Lower lobe of right lung (tissue), 2 donors: ENCODE results near the gene MED8. TPM values are rescaled to one million over a fixed set of nuclear protein-coding genes. Genes with fewer than 3 reads are reported as not detected.

Experiments used
- ATAC-seq, 2 donors: fragments of 200-7000 bp; cut with Tn5 transposase; one replicate each; pipeline ENCODE4 v1.9.1; 2020 to 2022; ENCODE audit warnings: mild to moderate bottlenecking in 2 of 2, moderate library complexity in 2 of 2
- DNase-seq: peaks from one replicate; pipeline ENCODE4 v3.0.0-alpha.2; 2020
- H3K27ac ChIP-seq: fragments of 200-600 bp; one replicate; pipeline ENCODE4 v1.8.0; 2022
- H3K27me3 ChIP-seq: fragments of 200-600 bp; one replicate; pipeline ENCODE4 v1.8.0; 2022; ENCODE audit warnings: low read depth
- H3K36me3 ChIP-seq: fragments of 200-600 bp; one replicate; pipeline ENCODE4 v1.8.0; 2022; ENCODE audit warnings: mild to moderate bottlenecking
- H3K4me1 ChIP-seq: fragments of 200-600 bp; one replicate; pipeline ENCODE4 v1.8.0; 2022
- H3K4me3 ChIP-seq: fragments of 200-600 bp; one replicate; pipeline ENCODE4 v1.8.0; 2022; ENCODE audit warnings: mild to moderate bottlenecking
- H3K9me3 ChIP-seq: fragments of 200-600 bp; one replicate; pipeline ENCODE4 v1.8.0; 2022
- intact Hi-C: fragments of 100-400 bp; cut with DNase I; formaldehyde crosslinking; loops from one replicate; pipeline ENCODE4 v1.11.0; 2022
- total RNA-seq: library from RNA; stranded (reverse); fragmentation: NEBNext Ultra II Directional; extraction: Animal tissue kit (Norgen Biotek cat#: 25700); gene quantifications from one replicate; pipeline ENCODE4 v1.2.1, GENCODE V29; 2021
- TF ChIP-seq, protein P1 (sequence below): fragments of 200-600 bp; IDR thresholded peaks from one replicate; pipeline ENCODE4 v1.8.0; 2022; ENCODE audit warnings: antibody characterized with exemption, mild to moderate bottlenecking
- donor health status: DM: no; HTN: yes; CAD: no; lungs with severe emphysema.

MED8 gene
- total RNA-seq, 1 donor from 2014 or later = 35.4 TPM

DNA sequence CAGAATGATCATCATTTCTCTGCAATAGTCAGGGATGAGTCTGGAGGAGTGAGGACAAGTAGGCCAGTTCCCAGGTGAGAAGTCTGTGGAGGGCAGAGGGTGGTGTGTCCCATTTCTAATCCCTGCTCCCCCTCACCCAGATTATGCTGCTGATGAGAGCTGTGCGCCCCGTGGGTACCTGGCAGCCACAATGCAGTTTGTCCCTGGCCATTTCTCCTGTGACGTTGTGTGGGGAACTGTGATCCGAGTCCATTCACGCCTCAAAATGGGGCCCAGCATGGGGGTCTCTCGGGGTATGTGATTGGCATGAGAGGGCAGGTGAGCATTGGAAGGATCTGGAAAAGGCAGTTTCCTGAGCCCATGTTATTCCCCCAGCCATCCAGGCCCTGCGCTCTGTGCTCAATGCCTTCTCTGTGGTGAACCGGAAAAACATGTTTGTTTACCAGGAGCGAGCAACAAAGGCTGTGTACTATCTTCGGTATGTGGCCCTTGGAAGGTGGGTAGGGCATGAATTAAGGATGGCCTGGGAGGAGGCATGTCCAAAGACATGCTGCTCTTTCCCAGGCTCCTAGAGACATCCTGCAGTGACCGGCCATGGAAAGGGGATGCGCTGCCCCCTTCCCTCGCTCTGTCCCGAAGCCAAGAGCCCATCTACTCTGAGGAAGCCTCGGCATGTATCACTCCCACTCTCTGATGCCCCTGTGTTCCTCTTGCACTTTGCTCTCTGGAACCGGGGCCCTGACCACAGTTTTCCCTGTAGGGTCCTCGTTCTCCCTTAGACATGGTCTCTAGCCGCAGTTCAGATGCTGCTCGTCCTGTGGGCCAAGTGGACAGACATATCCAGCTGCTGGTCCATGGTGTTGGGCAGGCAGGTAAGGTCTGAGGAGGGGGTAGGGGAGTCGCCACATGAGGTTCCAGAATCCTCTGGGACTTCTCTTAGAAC, 47.7 kb upstream of the MED8 start:
- Histone ChIP-seq H3K27ac (no peak overlapping the region), H3K9me3 (no peaks in the 10 kb centered on the region), H3K4me3 (no peak overlapping the region), H3K4me1 (peaks cover 17% of the 10 kb centered on the region), H3K27me3 (no peaks in the 10 kb centered on the region), H3K36me3 (peaks cover 97% of the 10 kb centered on the region)
- TF ChIP-seq, protein P1, sequence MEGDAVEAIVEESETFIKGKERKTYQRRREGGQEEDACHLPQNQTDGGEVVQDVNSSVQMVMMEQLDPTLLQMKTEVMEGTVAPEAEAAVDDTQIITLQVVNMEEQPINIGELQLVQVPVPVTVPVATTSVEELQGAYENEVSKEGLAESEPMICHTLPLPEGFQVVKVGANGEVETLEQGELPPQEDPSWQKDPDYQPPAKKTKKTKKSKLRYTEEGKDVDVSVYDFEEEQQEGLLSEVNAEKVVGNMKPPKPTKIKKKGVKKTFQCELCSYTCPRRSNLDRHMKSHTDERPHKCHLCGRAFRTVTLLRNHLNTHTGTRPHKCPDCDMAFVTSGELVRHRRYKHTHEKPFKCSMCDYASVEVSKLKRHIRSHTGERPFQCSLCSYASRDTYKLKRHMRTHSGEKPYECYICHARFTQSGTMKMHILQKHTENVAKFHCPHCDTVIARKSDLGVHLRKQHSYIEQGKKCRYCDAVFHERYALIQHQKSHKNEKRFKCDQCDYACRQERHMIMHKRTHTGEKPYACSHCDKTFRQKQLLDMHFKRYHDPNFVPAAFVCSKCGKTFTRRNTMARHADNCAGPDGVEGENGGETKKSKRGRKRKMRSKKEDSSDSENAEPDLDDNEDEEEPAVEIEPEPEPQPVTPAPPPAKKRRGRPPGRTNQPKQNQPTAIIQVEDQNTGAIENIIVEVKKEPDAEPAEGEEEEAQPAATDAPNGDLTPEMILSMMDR = no peak
- intact Hi-C loops = no loop called here
- ATAC-seq (no peak), DNase-seq (no peak)

DNA sequence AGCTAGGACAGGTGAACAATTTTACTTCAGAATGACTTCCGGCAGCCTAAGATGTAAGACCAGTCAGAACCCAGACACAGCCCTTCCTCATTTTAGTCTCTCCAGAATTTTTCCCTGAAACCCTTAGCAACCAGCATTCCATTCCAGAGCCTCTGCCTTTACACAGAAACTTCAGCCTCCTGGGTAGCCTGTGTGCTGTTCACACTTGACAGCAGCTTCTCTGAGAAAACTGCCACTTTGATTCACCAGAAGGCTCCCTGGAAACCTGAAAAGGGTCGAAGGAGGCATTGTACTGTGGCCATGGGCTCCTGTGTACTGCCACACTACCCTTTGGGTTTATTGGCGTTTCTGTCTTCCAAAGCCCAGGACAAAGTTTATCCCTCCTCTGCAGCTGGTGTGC, 46.8 kb upstream of the MED8 start:
- Histone ChIP-seq H3K27me3 (no peaks in the 10 kb centered on the region), H3K4me3 (no peak overlapping the region), H3K27ac (peak overlapping the region; percentile 13), H3K9me3 (no peaks in the 10 kb centered on the region), H3K36me3 (peaks cover 97% of the 10 kb centered on the region), H3K4me1 (peaks cover 17% of the 10 kb centered on the region)
- ATAC-seq (no peak), DNase-seq (no peak)
- intact Hi-C loops = no loop called here
- TF ChIP-seq, protein P1 = no peak

DNA sequence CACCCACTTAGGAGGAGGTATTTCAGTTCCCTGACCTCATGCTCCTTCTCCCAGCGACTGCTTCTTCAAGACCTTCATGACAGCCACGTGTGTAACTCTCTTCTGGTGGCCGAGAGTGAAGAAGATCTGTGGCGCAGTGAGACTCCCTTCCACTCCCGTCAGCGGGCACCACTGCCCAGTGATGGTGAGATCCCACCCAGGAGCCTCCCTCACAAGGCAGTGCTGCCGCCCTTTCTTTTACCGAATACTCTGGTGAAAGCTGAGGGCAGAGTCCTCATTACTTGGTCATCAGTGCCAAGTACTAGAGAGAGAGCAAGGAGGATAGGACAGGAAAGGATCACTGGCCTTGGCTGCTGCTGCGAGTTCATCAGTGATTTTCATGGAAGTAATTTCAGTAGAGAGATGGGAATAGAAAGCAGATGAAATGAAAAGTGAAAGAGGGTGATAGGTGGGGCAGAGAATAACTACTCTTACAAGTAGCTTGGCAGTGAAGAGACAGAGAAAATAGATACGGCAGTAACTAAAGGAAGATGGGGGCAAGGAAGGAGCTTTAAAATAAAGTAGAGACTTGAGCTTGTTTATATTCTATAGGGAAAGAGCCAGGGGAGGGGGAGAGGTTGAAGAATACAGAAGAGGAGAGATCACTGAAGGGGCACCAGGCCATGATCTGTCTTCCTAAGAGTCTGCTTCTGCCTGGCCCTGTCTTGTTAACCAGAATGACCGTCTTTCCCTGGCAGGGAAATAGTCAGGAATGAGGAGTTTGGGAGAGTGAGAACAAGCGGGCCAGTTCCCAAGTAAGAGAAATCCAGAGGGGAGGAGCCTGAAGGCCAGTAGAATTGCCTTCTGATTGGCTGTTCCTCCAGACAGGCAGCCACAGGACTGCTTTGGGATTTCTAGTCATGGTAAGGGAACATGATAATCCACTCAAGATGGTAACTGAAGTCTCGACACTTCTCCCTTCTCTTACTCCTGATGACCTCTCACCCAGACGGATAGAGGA, 45.8 kb upstream of the MED8 start:
- DNase-seq (no peak), ATAC-seq (peak; percentile 44 to 49)
- no peaks in the 10 kb centered on the region for H3K9me3 ChIP-seq
- intact Hi-C loops = no loop called here
- H3K27ac ChIP-seq = peak overlapping the region; percentile 31
- no peak overlapping the region for H3K4me3 ChIP-seq
- H3K27me3 ChIP-seq = no peaks in the 10 kb centered on the region
- peaks cover 17% of the 10 kb centered on the region for H3K4me1 ChIP-seq
- TF ChIP-seq, protein P1 = no peak
- H3K36me3 ChIP-seq = peaks cover 97% of the 10 kb centered on the region

DNA sequence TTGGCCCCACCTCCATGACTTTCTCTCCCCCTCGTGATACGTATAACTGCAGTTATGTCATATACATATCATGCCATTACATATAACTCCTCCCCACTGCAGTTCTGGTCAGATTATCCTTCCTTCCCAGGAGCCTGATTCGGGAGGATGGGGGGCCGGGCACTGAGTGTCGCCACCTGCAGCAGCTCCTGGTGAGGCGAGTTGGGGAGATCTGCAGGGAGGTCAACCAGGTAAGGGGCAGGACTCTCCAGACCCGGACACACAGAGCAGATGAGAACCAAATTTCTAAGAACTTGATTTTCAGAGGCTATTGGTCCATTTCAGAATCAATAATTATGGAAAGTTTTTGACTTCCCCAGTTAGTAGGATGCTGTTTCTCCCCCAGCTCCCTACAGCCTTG, 44.7 kb upstream of the MED8 start:
- DNase-seq (no peak), ATAC-seq (no peak)
- Histone ChIP-seq H3K4me3 (no peak overlapping the region), H3K9me3 (no peaks in the 10 kb centered on the region), H3K27ac (no peak overlapping the region), H3K27me3 (no peaks in the 10 kb centered on the region), H3K36me3 (peaks cover 97% of the 10 kb centered on the region), H3K4me1 (peaks cover 17% of the 10 kb centered on the region)
- intact Hi-C loops = no loop called here
- TF ChIP-seq, protein P1 = no peak

DNA sequence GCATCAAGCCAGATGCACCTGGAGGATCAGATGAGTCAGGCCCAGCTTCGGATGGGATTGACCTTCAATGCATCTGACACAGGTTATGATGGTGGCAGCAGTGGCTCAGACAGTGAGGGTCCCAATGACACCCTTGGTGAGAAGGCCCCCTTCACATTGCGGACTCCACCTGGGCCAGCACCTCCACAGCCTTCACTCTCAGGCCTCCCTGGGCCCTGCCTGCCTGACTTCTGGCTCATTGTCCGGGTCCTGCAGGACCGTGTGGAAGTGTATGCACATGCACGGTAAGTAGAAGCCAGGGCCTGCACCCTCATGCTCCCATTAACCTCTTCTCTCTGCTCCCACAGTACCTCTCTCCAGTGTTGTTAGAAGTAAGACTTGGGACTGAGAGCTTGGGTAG, 43.3 kb upstream of the MED8 start:
- H3K4me1 ChIP-seq = peaks cover 17% of the 10 kb centered on the region
- no peaks in the 10 kb centered on the region for H3K9me3 ChIP-seq
- intact Hi-C loops = no loop called here
- peaks cover 97% of the 10 kb centered on the region for H3K36me3 ChIP-seq
- DNase-seq = no peak
- H3K27ac ChIP-seq = no peak overlapping the region
- TF ChIP-seq, protein P1 = no peak
- no peak for ATAC-seq
- H3K27me3 ChIP-seq = no peaks in the 10 kb centered on the region
- no peak overlapping the region for H3K4me3 ChIP-seq
